ENCODE data around the gene SEC61B.

- TF ChIP-seq, protein P1, sequence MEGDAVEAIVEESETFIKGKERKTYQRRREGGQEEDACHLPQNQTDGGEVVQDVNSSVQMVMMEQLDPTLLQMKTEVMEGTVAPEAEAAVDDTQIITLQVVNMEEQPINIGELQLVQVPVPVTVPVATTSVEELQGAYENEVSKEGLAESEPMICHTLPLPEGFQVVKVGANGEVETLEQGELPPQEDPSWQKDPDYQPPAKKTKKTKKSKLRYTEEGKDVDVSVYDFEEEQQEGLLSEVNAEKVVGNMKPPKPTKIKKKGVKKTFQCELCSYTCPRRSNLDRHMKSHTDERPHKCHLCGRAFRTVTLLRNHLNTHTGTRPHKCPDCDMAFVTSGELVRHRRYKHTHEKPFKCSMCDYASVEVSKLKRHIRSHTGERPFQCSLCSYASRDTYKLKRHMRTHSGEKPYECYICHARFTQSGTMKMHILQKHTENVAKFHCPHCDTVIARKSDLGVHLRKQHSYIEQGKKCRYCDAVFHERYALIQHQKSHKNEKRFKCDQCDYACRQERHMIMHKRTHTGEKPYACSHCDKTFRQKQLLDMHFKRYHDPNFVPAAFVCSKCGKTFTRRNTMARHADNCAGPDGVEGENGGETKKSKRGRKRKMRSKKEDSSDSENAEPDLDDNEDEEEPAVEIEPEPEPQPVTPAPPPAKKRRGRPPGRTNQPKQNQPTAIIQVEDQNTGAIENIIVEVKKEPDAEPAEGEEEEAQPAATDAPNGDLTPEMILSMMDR (IDR thresholded peaks at IDR 0.05), result no peak
- TF ChIP-seq POLR2A (IDR thresholded peaks at IDR 0.05), result no peak
Measured at GRCh38 chr9:99270491-99270890, 48.4 kb downstream of the SEC61B start.

Data from right lobe of liver (tissue), 4 donors.